CD14-positive monocyte (primary cell): ENCODE measurements around the gene RAB3A. TPM values are rescaled to one million over a fixed set of nuclear protein-coding genes. Genes with fewer than 3 reads are reported as not detected.

Source experiments
- DNase-seq, 3 donors: peaks; one replicate each; pipeline ENCODE4 v3.0.0-alpha.2; 2011 to 2022
- H2AFZ ChIP-seq: 2 replicates; pipeline ENCODE4 v1.6.0; 2012; ENCODE audit warnings: mild to moderate bottlenecking, low read depth, low read length, inconsistent platforms; ENCODE audit not compliant: insufficient read depth, poor library complexity, severe bottlenecking
- H3K27ac ChIP-seq, 2 donors: 1 replicate in 1 of 2; 2 replicates in 1 of 2; pipeline ENCODE4 v1.5.1; 2012 to 2013; ENCODE audit warnings: low read length in 2 of 2, control low read depth in 1 of 2, inconsistent platforms in 1 of 2, low read depth in 1 of 2, mild to moderate bottlenecking in 1 of 2
- H3K27me3 ChIP-seq, 2 donors: one replicate each; pipeline versions ENCODE4 v1.6.0 to v1.6.1; 2011 to 2013; ENCODE audit warnings: low read length in 2 of 2; ENCODE audit not compliant: control insufficient read depth in 2 of 2, insufficient read depth in 2 of 2
- H3K36me3 ChIP-seq, 2 donors: replicated peaks in 1 of 2; 1 replicate in 1 of 2; 2 replicates in 1 of 2; pipeline versions ENCODE4 v1.5.1 to v1.6.1; 2012 to 2013; ENCODE audit warnings: low read length in 2 of 2, control low read depth in 1 of 2, inconsistent platforms in 1 of 2, mild to moderate bottlenecking in 1 of 2; ENCODE audit not compliant: insufficient read depth in 2 of 2, control insufficient read depth in 1 of 2
- H3K4me1 ChIP-seq, 2 donors: 1 replicate in 1 of 2; 2 replicates in 1 of 2; pipeline versions ENCODE4 v1.5.1 to v1.6.1; 2012 to 2013; ENCODE audit warnings: low read length in 2 of 2, control low read depth in 1 of 2, inconsistent platforms in 1 of 2, mild to moderate bottlenecking in 1 of 2, moderate library complexity in 1 of 2; ENCODE audit not compliant: insufficient read depth in 2 of 2, control insufficient read depth in 1 of 2
- H3K4me2 ChIP-seq: replicated peaks from 2 replicates; pipeline ENCODE3; 2012; ENCODE audit warnings: low read length, moderate library complexity, mild to moderate bottlenecking; ENCODE audit not compliant: poor library complexity, severe bottlenecking; ENCODE audit errors: extremely low read depth
- H3K4me3 ChIP-seq, 3 experiments: fragments of 200-600 bp in 1 of 3; sonication (generic) in 1 of 3; replicated peaks in 1 of 3; 1 replicate in 2 of 3; 2 replicates in 1 of 3; pipeline ENCODE4 v1.5.1; 2011 to 2013; ENCODE audit warnings: low read length in 3 of 3, mild to moderate bottlenecking in 3 of 3, control low read depth in 2 of 3, low read depth in 2 of 3, inconsistent platforms in 1 of 3, moderate library complexity in 1 of 3
- H3K79me2 ChIP-seq: 2 replicates; pipeline ENCODE4 v1.6.0; 2012; ENCODE audit warnings: mild to moderate bottlenecking, control low read depth, inconsistent platforms, low read length, moderate library complexity; ENCODE audit not compliant: insufficient read depth
- H3K9ac ChIP-seq: 2 replicates; pipeline ENCODE4 v1.6.0; 2017; ENCODE audit warnings: low read length, mild to moderate bottlenecking; ENCODE audit not compliant: insufficient read depth, poor library complexity, severe bottlenecking
- H3K9me3 ChIP-seq, 2 donors: replicated peaks in 1 of 2; 1 replicate in 1 of 2; 2 replicates in 1 of 2; pipeline versions ENCODE4 v1.5.1 to v1.6.1; 2012 to 2013; ENCODE audit warnings: low read length in 2 of 2, control low read depth in 1 of 2; ENCODE audit not compliant: control insufficient read depth in 1 of 2, insufficient read depth in 1 of 2
- H4K20me1 ChIP-seq: 2 replicates; pipeline ENCODE4 v1.6.0; 2012; ENCODE audit warnings: mild to moderate bottlenecking, low read length, control low read depth, moderate library complexity; ENCODE audit not compliant: insufficient read depth
- H3K27ac Mint-ChIP-seq, 7 donors: one replicate each; pipeline ENCODE4 v1.8.0; 2020; ENCODE audit warnings: mild to moderate bottlenecking in 7 of 7, mixed read lengths in 7 of 7, moderate library complexity in 6 of 7, inconsistent platforms in 2 of 7
- H3K27me3 Mint-ChIP-seq, 3 donors: one replicate each; pipeline ENCODE4 v1.8.0; 2021 to 2022; ENCODE audit warnings: low read depth in 3 of 3, mild to moderate bottlenecking in 3 of 3, mixed read lengths in 3 of 3, moderate library complexity in 3 of 3, inconsistent platforms in 1 of 3
- H3K36me3 Mint-ChIP-seq, 2 donors: one replicate each; pipeline ENCODE4 v1.8.0; 2020; ENCODE audit warnings: mixed read lengths in 2 of 2, inconsistent platforms in 1 of 2, mild to moderate bottlenecking in 1 of 2
- H3K4me1 Mint-ChIP-seq: one replicate; pipeline ENCODE4 v1.8.0; 2020; ENCODE audit warnings: mild to moderate bottlenecking, mixed read lengths
- H3K4me3 Mint-ChIP-seq, 2 donors: one replicate each; pipeline ENCODE4 v1.8.0; 2020; ENCODE audit warnings: mild to moderate bottlenecking in 2 of 2, mixed read lengths in 2 of 2, moderate library complexity in 1 of 2
- H3K9me3 Mint-ChIP-seq, 7 donors: one replicate each; pipeline ENCODE4 v1.8.0; 2020 to 2022; ENCODE audit warnings: mixed read lengths in 7 of 7, mild to moderate bottlenecking in 6 of 7, moderate library complexity in 6 of 7, inconsistent platforms in 2 of 7
- CTCF ChIP-seq: fragments of 200-600 bp; IDR thresholded peaks from one replicate; pipeline ENCODE4 v1.8.0; 2022; ENCODE audit warnings: antibody characterized with exemption, mild to moderate bottlenecking
- WGBS: methylation state at CpG from one replicate; pipeline ENCODE4 v1.1.5; 2013; ENCODE audit warnings: missing lambda C conversion rate; ENCODE audit not compliant: insufficient coverage; 5-methylcytosine and 5-hydroxymethylcytosine counted together
- intact Hi-C, 2 donors: fragments of 100-400 bp; cut with micrococcal nuclease; formaldehyde crosslinking; loops; one replicate each; pipeline versions ENCODE4 v1.15.0 to v1.15.1; 2023
- polyA plus RNA-seq, 3 donors: library from polyadenylated mRNA; depleted of rRNA in 1 of 3; unstranded in 2 of 3; stranded (reverse) in 1 of 3; fragments of 300-500 nt in 2 of 3; fragments of >200 nt in 1 of 3; fragmentation: Illumina TruSeq in 2 of 3; gene quantifications; 1 replicate in 2 of 3; 2 replicates in 1 of 3; pipeline ENCODE4 v1.2.3, GENCODE V29; 2012 to 2021

Gene RAB3A
- polyA plus RNA-seq, 3 donors = 0.55 to 8.7 (median 0.56) TPM

DNA sequence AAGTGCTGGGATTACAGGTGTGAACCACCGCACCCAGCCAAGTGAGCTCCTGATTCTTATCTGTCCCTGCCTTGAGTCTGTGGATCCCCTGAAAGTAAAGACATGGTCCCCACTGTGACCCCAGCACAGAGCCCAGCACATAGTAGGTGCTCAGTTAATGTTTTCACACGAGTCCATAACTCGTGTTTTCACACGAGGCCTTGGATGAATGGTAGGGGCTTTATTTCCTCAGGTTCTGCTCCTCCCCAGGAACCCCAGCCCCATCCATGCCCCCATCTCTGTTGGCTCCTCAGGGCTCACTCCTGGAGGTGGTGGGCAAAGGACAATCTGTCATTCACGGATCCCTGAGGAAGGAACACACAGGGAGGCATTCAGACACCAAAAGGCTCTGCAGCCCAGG, 46.0 kb upstream of the RAB3A start:
- 93% methylated on average over 2 of the region's 5 CpGs for WGBS
- Mint-ChIP-seq H3K9me3 (no peaks in the 10 kb centered on the region), H3K4me3 (no peak overlapping the region), H3K4me1 (peaks cover 19% of the 10 kb centered on the region), H3K27me3 (peaks cover 3 to 25% (median 8%) of the 10 kb centered on the region in 3 donors), H3K36me3 (no peaks in the 10 kb centered on the region), H3K27ac (no peak overlapping the region)
- Histone ChIP-seq H3K4me2 (no peak overlapping the region), H3K9ac (no peak overlapping the region), H3K27ac (no peak overlapping the region), H3K4me3 (no peak overlapping the region), H3K36me3 (no peaks in the 10 kb centered on the region), H4K20me1 (no peaks in the 10 kb centered on the region), H3K27me3 (peaks cover 0 to 2% of the 10 kb centered on the region in 2 donors), H3K79me2 (no peaks in the 10 kb centered on the region), H3K4me1 (peaks cover 18 to 20% of the 10 kb centered on the region in 2 donors), H2AFZ (no peak overlapping the region), H3K9me3 (no peaks in the 10 kb centered on the region)
- TF ChIP-seq CTCF = no peak
- no peak for DNase-seq
- intact Hi-C loops = loop anchor here (5.0 to 10.0 kb wide), 4 partner anchors 138 to 238 kb away; no protein-coding TSS in a partner anchor

DNA sequence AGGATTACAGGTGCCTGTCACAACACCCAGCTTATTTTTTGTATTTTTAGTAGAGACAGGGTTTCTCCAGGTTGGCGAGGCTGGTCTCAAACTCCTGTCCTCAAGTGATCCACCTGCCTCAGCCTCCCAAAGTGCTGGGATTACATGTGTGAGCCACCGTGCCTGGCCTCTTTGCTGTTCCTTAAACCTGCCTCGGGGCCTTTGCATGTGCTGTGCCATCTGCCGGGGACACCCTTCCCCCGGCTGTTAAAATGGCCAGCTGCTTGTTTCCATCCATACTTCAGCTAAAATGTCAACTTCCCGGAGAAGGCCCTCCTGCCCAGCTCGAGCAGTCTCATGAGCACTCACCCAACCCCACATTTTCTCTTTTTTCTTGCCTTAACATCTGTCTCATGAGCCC, 41.5 kb upstream of the RAB3A start:
- no peak overlapping the region for H3K27ac ChIP-seq
- Mint-ChIP-seq H3K36me3 (no peaks in the 10 kb centered on the region), H3K4me1 (no peaks in the 10 kb centered on the region), H3K9me3 (no peaks in the 10 kb centered on the region), H3K27ac (no peak overlapping the region), H3K4me3 (no peak overlapping the region), H3K27me3 (peaks cover 11 to 20% (median 12%) of the 10 kb centered on the region in 3 donors)
- intact Hi-C loops = no loop called here
- no peak overlapping the region for H3K4me3 ChIP-seq
- TF ChIP-seq CTCF = no peak
- H3K4me1 ChIP-seq = no peaks in the 10 kb centered on the region
- no peak overlapping the region for H3K9ac ChIP-seq
- WGBS = 94% methylated on average over 6 of the region's 7 CpGs
- DNase-seq = no peak
- peaks cover 0 to 2% of the 10 kb centered on the region in 2 donors for H3K27me3 ChIP-seq
- H4K20me1 ChIP-seq = no peaks in the 10 kb centered on the region
- no peaks in the 10 kb centered on the region for H3K79me2 ChIP-seq
- no peak overlapping the region for H2AFZ ChIP-seq
- no peak overlapping the region for H3K4me2 ChIP-seq
- H3K9me3 ChIP-seq = no peaks in the 10 kb centered on the region
- no peaks in the 10 kb centered on the region for H3K36me3 ChIP-seq
